ENCODE measurements around the gene AOAH. TPM values are rescaled to one million over a fixed set of nuclear protein-coding genes. Genes with fewer than 3 reads are reported as not detected.

AOAH gene
- total RNA-seq, 1 donor from 2014 or later: not detected

- peaks cover 25% of the 10 kb centered on the region for H3K4me1 Mint-ChIP-seq
- no peak for DNase-seq (ENCODE audit: low read depth, low spot score)
- peaks cover 4% of the 10 kb centered on the region for H3K36me3 Mint-ChIP-seq (ENCODE audit: low read depth)
- no peak overlapping the region for H3K4me3 Mint-ChIP-seq
- no peak for TF ChIP-seq CTCF (conservative IDR thresholded peaks at IDR 0.05)
- H3K27ac Mint-ChIP-seq (ENCODE audit: unreplicated experiment): no peak overlapping the region
- H3K9me3 Mint-ChIP-seq: no peaks in the 10 kb centered on the region
- no peaks in the 10 kb centered on the region for H3K27me3 Mint-ChIP-seq (ENCODE audit: low read depth)
Observed at GRCh38 chr7:36663481-36663880, 60.8 kb downstream of the AOAH start.

- Mint-ChIP-seq H3K27ac (ENCODE audit: unreplicated experiment) (peak overlapping the region; percentile 80), H3K36me3 (ENCODE audit: low read depth) (peaks cover 4% of the 10 kb centered on the region), H3K9me3 (no peaks in the 10 kb centered on the region), H3K4me3 (no peak overlapping the region), H3K4me1 (peaks cover 29% of the 10 kb centered on the region), H3K27me3 (ENCODE audit: low read depth) (no peaks in the 10 kb centered on the region)
- DNase-seq (ENCODE audit: low read depth, low spot score): no peak
- TF ChIP-seq CTCF (conservative IDR thresholded peaks at IDR 0.05): no peak
Observed at GRCh38 chr7:36661135-36661840, 63.0 kb downstream of the AOAH start.

- H3K27ac Mint-ChIP-seq (ENCODE audit: unreplicated experiment): peak overlapping the region; percentile 66
- no peak for DNase-seq (ENCODE audit: low read depth, low spot score)
- peaks cover 4% of the 10 kb centered on the region for H3K36me3 Mint-ChIP-seq (ENCODE audit: low read depth)
- H3K9me3 Mint-ChIP-seq: no peaks in the 10 kb centered on the region
- no peak for TF ChIP-seq CTCF (conservative IDR thresholded peaks at IDR 0.05)
- H3K4me3 Mint-ChIP-seq: no peak overlapping the region
- peaks cover 42% of the 10 kb centered on the region for H3K4me1 Mint-ChIP-seq
- no peaks in the 10 kb centered on the region for H3K27me3 Mint-ChIP-seq (ENCODE audit: low read depth)
Observed at GRCh38 chr7:36659638-36660341, 64.5 kb downstream of the AOAH start.

- H3K36me3 Mint-ChIP-seq (ENCODE audit: low read depth): no peaks in the 10 kb centered on the region
- H3K4me1 Mint-ChIP-seq: peaks cover 48% of the 10 kb centered on the region
- DNase-seq (ENCODE audit: low read depth, low spot score): peak; percentile 18
- no peaks in the 10 kb centered on the region for H3K27me3 Mint-ChIP-seq (ENCODE audit: low read depth)
- peak overlapping the region; percentile 39 for H3K27ac Mint-ChIP-seq (ENCODE audit: unreplicated experiment)
- H3K9me3 Mint-ChIP-seq: no peaks in the 10 kb centered on the region
- peak overlapping the region; percentile 25 for H3K4me3 Mint-ChIP-seq
- no peak for TF ChIP-seq CTCF (conservative IDR thresholded peaks at IDR 0.05)
Observed at GRCh38 chr7:36659172-36659516, 65.2 kb downstream of the AOAH start.

- Mint-ChIP-seq H3K9me3 (no peaks in the 10 kb centered on the region), H3K36me3 (ENCODE audit: low read depth) (no peaks in the 10 kb centered on the region), H3K27me3 (ENCODE audit: low read depth) (no peaks in the 10 kb centered on the region), H3K27ac (ENCODE audit: unreplicated experiment) (peak overlapping the region; percentile 39), H3K4me3 (no peak overlapping the region), H3K4me1 (peaks cover 54% of the 10 kb centered on the region)
- no peak for DNase-seq (ENCODE audit: low read depth, low spot score)
- TF ChIP-seq CTCF (conservative IDR thresholded peaks at IDR 0.05): no peak
Observed at GRCh38 chr7:36658335-36659171, 65.7 kb downstream of the AOAH start.
